Measurements from ENCODE around the gene ARHGDIA.
A peak's percentile ranks its signal among the peaks of the same experiment; 100 is the strongest.
"Not testable (repeated sequence)": the region's sequence is repeated elsewhere in the genome, so short reads cannot be mapped to it uniquely, and the experiment has no call there.

Gene ARHGDIA

GRCh38 chr17:81870981-81871386 is at the start of gene ARHGDIA:
ARHGDIA (minus strand) TSS chr17:81871337; CDS start chr17:81869930, 1,407 bp downstream.
- DNase-seq: no peak

- DNase-seq: no peak
Observed at GRCh38 chr17:81918832-81919545, 47.9 kb upstream of the ARHGDIA start.

GRCh38 chr17:81918333-81918669 is 47.2 kb upstream of the ARHGDIA start:
- not testable (repeated sequence) for DNase-seq

GRCh38 chr17:81917565-81918332 is 46.6 kb upstream of the ARHGDIA start, which contains the start of gene SIRT7:
SIRT7 (minus strand) TSS chr17:81918176; CDS start chr17:81918131, 45 bp downstream.
- peak; percentile 89 for DNase-seq

GRCh38 chr17:81916234-81917001 is 45.3 kb upstream of the ARHGDIA start:
- no peak for DNase-seq

- no peak for DNase-seq
Observed at GRCh38 chr17:81915331-81915730, 44.2 kb upstream of the ARHGDIA start.

- no peak for DNase-seq
Observed at GRCh38 chr17:81914103-81914850, 43.1 kb upstream of the ARHGDIA start.

GRCh38 chr17:81913394-81914102 is 42.4 kb upstream of the ARHGDIA start:
- DNase-seq: no peak

GRCh38 chr17:81912441-81913309 is 41.5 kb upstream of the ARHGDIA start:
- DNase-seq: no peak

GRCh38 chr17:81911969-81912368 is 40.8 kb upstream of the ARHGDIA start:
- no peak for DNase-seq

GRCh38 chr17:81911277-81911961 is 40.3 kb upstream of the ARHGDIA start, which contains the start of gene PCYT2:
PCYT2 (minus strand) TSS chr17:81911399; CDS start chr17:81911355, 44 bp downstream.
- peak; percentile 95 for DNase-seq

GRCh38 chr17:81910840-81911276 is 39.7 kb upstream of the ARHGDIA start:
- no peak for DNase-seq

GRCh38 chr17:81909966-81910839 is 39.1 kb upstream of the ARHGDIA start:
- no peak for DNase-seq

GRCh38 chr17:81909231-81909630 is 38.1 kb upstream of the ARHGDIA start:
- no peak for DNase-seq

- no peak for DNase-seq
Observed at GRCh38 chr17:81908793-81909192, 37.7 kb upstream of the ARHGDIA start.

- no peak for DNase-seq
Observed at GRCh38 chr17:81907219-81908145, 36.3 kb upstream of the ARHGDIA start.

- DNase-seq: no peak
Observed at GRCh38 chr17:81906476-81907218, 35.5 kb upstream of the ARHGDIA start.

Measured in activated CD8-positive, alpha-beta memory T cell treated with anti-CD3 and anti-CD28 coated beads for 24 hours (primary cell).